Psoas muscle (tissue), 8 donors: ENCODE data around the gene ARSD. TPM values are rescaled to one million over a fixed set of nuclear protein-coding genes. Genes with fewer than 3 reads are reported as not detected.
"Not testable (repeated sequence)": the region's sequence is repeated elsewhere in the genome, so short reads cannot be mapped to it uniquely, and the experiment has no call there.

ENCODE experiments used
- ATAC-seq, 4 donors: fragments of 200-7000 bp; cut with Tn5 transposase; one replicate each; pipeline ENCODE4 v1.9.1; 2020; ENCODE audit warnings: moderate library complexity in 3 of 4, mild to moderate bottlenecking in 2 of 4
- DNase-seq, 2 donors: peaks; one replicate each; pipeline ENCODE4 v3.0.0-alpha.2; 2020
- H3K27ac ChIP-seq: fragments of 200-600 bp; one replicate; pipeline ENCODE4 v1.8.0; 2022
- H3K27me3 ChIP-seq, 3 donors: fragments of 200-600 bp in 1 of 3; one replicate each; pipeline versions ENCODE4 v1.6.1 to v1.8.0; 2013 to 2022; ENCODE audit warnings: low read length in 2 of 3, mild to moderate bottlenecking in 2 of 3, moderate library complexity in 1 of 3; ENCODE audit not compliant: insufficient read depth in 3 of 3
- H3K36me3 ChIP-seq, 2 donors: fragments of 200-600 bp in 1 of 2; one replicate each; pipeline versions ENCODE4 v1.6.1 to v1.8.0; 2013 to 2022; ENCODE audit warnings: low read depth in 1 of 2, mild to moderate bottlenecking in 1 of 2, moderate library complexity in 1 of 2; ENCODE audit not compliant: insufficient read depth in 1 of 2
- H3K4me1 ChIP-seq: fragments of 200-600 bp; one replicate; pipeline ENCODE4 v1.8.0; 2022
- H3K4me3 ChIP-seq: fragments of 200-600 bp; one replicate; pipeline ENCODE4 v1.8.0; 2022; ENCODE audit warnings: mild to moderate bottlenecking
- H3K9me3 ChIP-seq: fragments of 200-600 bp; one replicate; pipeline ENCODE4 v1.8.0; 2022
- CTCF ChIP-seq: fragments of 200-600 bp; IDR thresholded peaks from one replicate; pipeline ENCODE4 v1.8.0; 2022; ENCODE audit warnings: antibody characterized with exemption
- WGBS, 3 donors: extraction: QIAGEN DNeasy Blood & Tissue Kit; methylation state at CpG; one replicate each; pipeline versions ENCODE4 v1.1.6 to v1.1.7; 2013; 5-methylcytosine and 5-hydroxymethylcytosine counted together
- intact Hi-C, 2 donors: fragments of 100-400 bp; cut with DNase I; formaldehyde crosslinking; loops; one replicate each; pipeline versions ENCODE4 v1.11.0 to v1.14.2; 2022
- polyA plus RNA-seq, 3 donors: library from polyadenylated mRNA; stranded (reverse); fragments of 200-250 nt; gene quantifications; one replicate each; pipeline ENCODE4 v1.2.3, GENCODE V29; 2013
- total RNA-seq, 4 donors: library from RNA; stranded (reverse); fragmentation: NEBNext Ultra II Directional in 2 of 4; extraction: Animal tissue kit (Norgen Biotek cat#: 25700) in 2 of 4; gene quantifications; one replicate each; pipeline versions ENCODE4 v1.2.1 to v1.2.4, GENCODE V29; 2021 to 2023
- donor health status: healthy with polysubstance abuse.
- donor health status: DM: no; HTN: no; CAD: no; lungs with moderate emphysema.
- donor health status: Bipolar disorder and iron deficiency.
- donor health status: healthy.
- donor health status: DM: yes; HTN: yes; CAD: no.
- donor health status: DM: no; HTN: no; CAD: no.
- donor health status: DM: no; HTN: no; CAD: no.
- donor health status: DM: yes; HTN: yes; CAD: no.

The ARSD gene
- total and polyA plus RNA-seq, 7 donors: 0.66 to 2.4 (median 1.6) TPM

GRCh38 chrX:2889706-2890490 is 39.2 kb downstream of the ARSD start:
- ATAC-seq, intact Hi-C loops: not testable (repeated sequence)
- 26 to 31% (median 26%) methylated on average over 15 of the region's 15 CpGs for WGBS, 3 donors

DNA sequence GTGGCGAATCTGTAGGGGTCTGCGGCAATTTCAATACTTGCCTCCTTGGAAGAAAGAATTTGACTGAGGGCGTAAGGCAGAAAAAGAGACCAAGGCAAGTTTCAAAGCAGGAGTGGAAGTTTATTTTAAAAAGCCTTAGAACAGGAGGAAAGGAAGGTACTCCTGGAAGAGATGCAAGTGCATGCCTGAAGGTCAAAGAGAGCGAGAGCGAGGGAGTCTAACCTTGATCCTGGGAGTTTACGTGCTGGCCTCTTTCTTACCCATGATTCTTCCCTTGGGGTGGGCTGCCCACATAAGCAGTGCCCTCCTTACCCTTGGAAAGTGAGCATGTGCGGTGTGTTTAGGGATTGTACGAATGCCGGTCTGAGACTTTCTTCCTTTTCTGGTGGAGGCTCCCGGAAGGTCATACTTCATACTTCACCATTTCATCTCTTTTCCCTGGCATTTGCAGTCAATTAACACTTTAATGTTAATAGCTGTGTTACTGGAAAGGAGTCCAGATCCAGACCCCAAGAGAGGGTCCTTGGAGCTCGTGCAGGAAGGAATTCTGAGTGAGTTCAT is 40.0 kb downstream of the ARSD start:
- intact Hi-C loops: no loop called here
- peaks cover 0 to 8% (median 0%) of the 10 kb centered on the region in 3 donors for H3K27me3 ChIP-seq
- WGBS, 3 donors: 31 to 56% (median 36%) methylated on average over 10 to 11 of the region's 11 CpGs
- H3K36me3 ChIP-seq: no peaks in the 10 kb centered on the region
- H3K9me3 ChIP-seq: no peaks in the 10 kb centered on the region
- no peak for DNase-seq
- H3K4me3 ChIP-seq: peak overlapping the region; percentile 55
- ATAC-seq: no peak
- TF ChIP-seq CTCF: no peak
- H3K4me1 ChIP-seq: no peaks in the 10 kb centered on the region
- H3K27ac ChIP-seq: no peak overlapping the region

More at GRCh38 chrX:2889706-2890490, 39.2 kb downstream of the ARSD start:
- not testable (repeated sequence) for H3K27ac ChIP-seq, H3K4me1 ChIP-seq, DNase-seq, H3K27me3 ChIP-seq, H3K36me3 ChIP-seq, H3K9me3 ChIP-seq
- peak overlapping the region; percentile 55 for H3K4me3 ChIP-seq

- WGBS, 3 donors: 39 to 56% (median 53%) methylated on average over 7 of the region's 7 CpGs
- TF ChIP-seq CTCF: no peak
- Histone ChIP-seq H3K4me1 (no peaks in the 10 kb centered on the region), H3K36me3 (no peaks in the 10 kb centered on the region), H3K4me3 (no peak overlapping the region), H3K9me3 (no peaks in the 10 kb centered on the region), H3K27ac (no peak overlapping the region), H3K27me3 (peaks cover 0 to 8% (median 0%) of the 10 kb centered on the region in 3 donors)
- DNase-seq (no peak), ATAC-seq (no peak)
- intact Hi-C loops: no loop called here
These were observed 40.8 kb downstream of the ARSD start for GRCh38 chrX:2888309-2888708.

DNA sequence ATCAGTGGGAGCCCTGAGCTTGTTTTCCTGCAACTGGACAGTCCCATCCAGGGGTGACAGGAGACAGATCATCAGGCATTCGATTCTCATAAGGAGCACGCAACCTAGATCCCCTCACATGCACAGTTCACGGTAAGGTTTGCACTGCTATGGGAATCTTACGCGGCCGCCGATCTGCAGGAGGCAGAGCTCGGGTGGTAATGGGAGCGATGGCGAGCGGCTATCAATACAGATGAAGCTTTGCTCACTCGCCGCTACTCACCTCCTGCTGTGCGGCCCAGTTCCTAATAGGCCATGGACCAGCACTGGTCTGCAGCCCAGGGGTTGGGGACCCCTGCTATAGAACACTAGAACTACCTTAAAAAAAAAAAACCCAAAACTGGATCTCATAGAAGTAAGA is 45.4 kb downstream of the ARSD start:
- Histone ChIP-seq H3K27me3 (peaks cover 0 to 2% (median 0%) of the 10 kb centered on the region in 3 donors), H3K4me1 (no peaks in the 10 kb centered on the region), H3K36me3 (no peaks in the 10 kb centered on the region), H3K4me3 (no peak overlapping the region), H3K27ac (no peak overlapping the region), H3K9me3 (no peaks in the 10 kb centered on the region)
- no peak for DNase-seq
- TF ChIP-seq CTCF: no peak
- intact Hi-C loops: no loop called here
- WGBS, 3 donors: 94 to 98% (median 95%) methylated on average over 13 to 14 of the region's 14 CpGs
- no peak for ATAC-seq

DNA sequence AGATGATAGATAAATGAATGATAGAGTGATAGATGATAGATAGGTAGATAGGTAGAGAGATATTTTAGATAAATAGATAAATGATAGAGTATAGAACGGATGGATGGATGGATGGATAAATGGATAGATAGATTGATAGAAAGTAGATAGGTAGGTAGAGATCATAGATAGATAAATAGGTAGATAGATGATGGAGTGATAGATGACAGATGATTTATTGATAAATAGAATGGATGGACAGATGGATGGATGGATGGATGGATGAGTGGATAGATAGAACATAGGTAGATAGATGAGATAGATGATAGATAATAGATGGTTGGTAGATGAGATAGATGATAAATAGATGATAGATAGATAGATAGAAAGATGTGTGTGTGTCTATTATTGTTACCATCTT is 49.5 kb downstream of the ARSD start:
- DNase-seq: no peak
- Histone ChIP-seq H3K4me3 (no peak overlapping the region), H3K36me3 (no peaks in the 10 kb centered on the region), H3K27me3 (no peaks in the 10 kb centered on the region), H3K9me3 (no peaks in the 10 kb centered on the region), H3K27ac (no peak overlapping the region), H3K4me1 (no peaks in the 10 kb centered on the region)
- ATAC-seq: no peak
- intact Hi-C loops: no loop called here
- TF ChIP-seq CTCF: no peak
- 94 to 100% (median 97%) methylated on average over 1 of the region's 1 CpG for WGBS, 3 donors
